ENCODE results near the gene LENG9. TPM values are rescaled to one million over a fixed set of nuclear protein-coding genes. Genes with fewer than 3 reads are reported as not detected.
A peak's percentile ranks its signal among the peaks of the same experiment; 100 is the strongest.
"Not testable (repeated sequence)": the region's sequence is repeated elsewhere in the genome, so short reads cannot be mapped to it uniquely, and the experiment has no call there.

The LENG9 gene
- total RNA-seq: 1 to 10 TPM; 2.5 to 3.5 TPM
- 1.1 TPM for polyA plus RNA-seq (2013, experiment 1 of 2)
- polyA plus RNA-seq (2013, experiment 2 of 2): 1.1 TPM
- long read RNA-seq, experiment 1: 0 reads
- long read RNA-seq, experiment 2: 0 reads
- long read RNA-seq, experiment 3: 0 reads
- long read RNA-seq, experiment 4: 0 reads

- no peaks in the 10 kb centered on the region for H3K4me1 ChIP-seq (ENCODE audit: control insufficient read depth, insufficient read depth, low read length)
- H3K27ac Mint-ChIP-seq: peak within 1 kb of the TSS; percentile 90
- H3K9me3 ChIP-seq (ENCODE audit: control insufficient read depth, low read length): no peaks in the 10 kb centered on the region
- peaks cover 5% of the 10 kb centered on the region for H3K27me3 ChIP-seq (ENCODE audit: control insufficient read depth, insufficient read depth, low read length, poor library complexity, severe bottlenecking)
- H3K27me3 Mint-ChIP-seq (ENCODE audit: insufficient read depth): peaks cover 23% of the 10 kb centered on the region
- H3K9me3 Mint-ChIP-seq: peaks cover 7% of the 10 kb centered on the region
- peak within 1 kb of the TSS; percentile 68 for H3K4me3 Mint-ChIP-seq
- H3K36me3 ChIP-seq (ENCODE audit: control insufficient read depth, insufficient read depth, low read length): peaks cover 25% of the 10 kb centered on the region
- peak; percentile 99 for DNase-seq
- whole genome bisulfite sequencing, 2 experiments (ENCODE audit: insufficient coverage in 1 of 2, insufficient read length in 1 of 2): 1 to 2% methylated on average over 15 to 41 of the region's 41 CpGs
- peaks cover 24% of the 10 kb centered on the region for H3K36me3 Mint-ChIP-seq (ENCODE audit: low read depth)
- no peaks in the 10 kb centered on the region for H3K4me1 Mint-ChIP-seq
- peak within 1 kb of the TSS; percentile 82 for H3K4me3 ChIP-seq (ENCODE audit: low read length)
- H3K27ac ChIP-seq (ENCODE audit: low read depth, low read length): peak within 1 kb of the TSS; percentile 88
- H3K9ac ChIP-seq (ENCODE audit: extremely low read depth, low read length, poor library complexity, severe bottlenecking): peak within 1 kb of the TSS; percentile 63
- no peak for TF ChIP-seq CTCF (conservative IDR thresholded peaks at IDR 0.05)
Measured at GRCh38 chr19:54463531-54464043, at the start of gene LENG9. Gene LENG9 (minus strand): TSS chr19:54463778. CDS start chr19:54463526, 252 bp downstream.

GRCh38 chr19:54509200-54509940, 45.8 kb upstream of the LENG9 start:
- not testable (repeated sequence) for DNase-seq; H3K4me1 Mint-ChIP-seq; H3K36me3 ChIP-seq (ENCODE audit: control insufficient read depth, insufficient read depth, low read length)

GRCh38 chr19:54508487-54508886, 44.9 kb upstream of the LENG9 start:
- not testable (repeated sequence) for DNase-seq; H3K36me3 ChIP-seq (ENCODE audit: control insufficient read depth, insufficient read depth, low read length); H3K9ac ChIP-seq (ENCODE audit: extremely low read depth, low read length, poor library complexity, severe bottlenecking); H3K27ac ChIP-seq (ENCODE audit: low read depth, low read length); H3K4me1 ChIP-seq (ENCODE audit: control insufficient read depth, insufficient read depth, low read length); H3K4me1 Mint-ChIP-seq; H3K27me3 Mint-ChIP-seq (ENCODE audit: insufficient read depth); H3K27ac Mint-ChIP-seq; H3K4me3 Mint-ChIP-seq; H3K4me3 ChIP-seq (ENCODE audit: low read length); H3K9me3 ChIP-seq (ENCODE audit: control insufficient read depth, low read length); H3K27me3 ChIP-seq (ENCODE audit: control insufficient read depth, insufficient read depth, low read length, poor library complexity, severe bottlenecking); H3K36me3 Mint-ChIP-seq (ENCODE audit: low read depth)
- 77% methylated on average over 2 of the region's 3 CpGs; no CpG with 5 or more reads in 1 of the 2 experiments for WGBS, 2 experiments (ENCODE audit: insufficient coverage in 1 of 2, insufficient read length in 1 of 2)
- H3K9me3 Mint-ChIP-seq: peaks cover 70% of the 10 kb centered on the region

More at GRCh38 chr19:54509200-54509940, 45.8 kb upstream of the LENG9 start:
- H3K9ac ChIP-seq (ENCODE audit: extremely low read depth, low read length, poor library complexity, severe bottlenecking); H3K4me3 Mint-ChIP-seq; H3K36me3 Mint-ChIP-seq (ENCODE audit: low read depth); H3K27ac Mint-ChIP-seq; H3K27ac ChIP-seq (ENCODE audit: low read depth, low read length); H3K27me3 ChIP-seq (ENCODE audit: control insufficient read depth, insufficient read depth, low read length, poor library complexity, severe bottlenecking); H3K9me3 ChIP-seq (ENCODE audit: control insufficient read depth, low read length); H3K4me1 ChIP-seq (ENCODE audit: control insufficient read depth, insufficient read depth, low read length); H3K27me3 Mint-ChIP-seq (ENCODE audit: insufficient read depth); H3K4me3 ChIP-seq (ENCODE audit: low read length): not testable (repeated sequence)
- 76% methylated on average over 4 of the region's 21 CpGs; no CpG with 5 or more reads in 1 of the 2 experiments for WGBS, 2 experiments (ENCODE audit: insufficient coverage in 1 of 2, insufficient read length in 1 of 2)
- peak; percentile 15 for TF ChIP-seq CTCF (conservative IDR thresholded peaks at IDR 0.05)
- peaks cover 73% of the 10 kb centered on the region for H3K9me3 Mint-ChIP-seq
